Right lobe of liver (tissue), 6 donors: ENCODE data around the gene BAMBI. TPM values are rescaled to one million over a fixed set of nuclear protein-coding genes. Genes with fewer than 3 reads are reported as not detected.
A peak's percentile ranks its signal among the peaks of the same experiment; 100 is the strongest.

Experiments used
- ATAC-seq, 4 donors: fragments of 200-7000 bp; cut with Tn5 transposase; one replicate each; pipeline ENCODE4 v1.9.1; 2020; ENCODE audit warnings: mild to moderate bottlenecking in 4 of 4, moderate library complexity in 4 of 4
- DNase-seq, 3 donors: peaks; one replicate each; pipeline ENCODE4 v3.0.0-alpha.2; 2020
- H3K27ac ChIP-seq, 3 donors: fragments of 200-600 bp; one replicate each; pipeline ENCODE4 v1.8.0; 2022
- H3K27me3 ChIP-seq, 2 donors: fragments of 200-600 bp; one replicate each; pipeline ENCODE4 v1.8.0; 2022
- H3K36me3 ChIP-seq, 4 donors: fragments of 200-600 bp; sonication (generic) in 1 of 4; one replicate each; pipeline versions ENCODE4 v1.5.1 to v1.8.0; 2017 to 2022; ENCODE audit warnings: control low read depth in 1 of 4
- H3K4me1 ChIP-seq, 4 donors: fragments of 200-600 bp; sonication (generic) in 1 of 4; one replicate each; pipeline versions ENCODE4 v1.5.1 to v1.8.0; 2017 to 2022; ENCODE audit warnings: control low read depth in 1 of 4
- H3K4me3 ChIP-seq, 3 donors: fragments of 200-600 bp; one replicate each; pipeline ENCODE4 v1.8.0; 2022
- H3K9me3 ChIP-seq, 4 donors: fragments of 200-600 bp; sonication (generic) in 1 of 4; one replicate each; pipeline versions ENCODE4 v1.5.1 to v1.8.0; 2017 to 2022; ENCODE audit warnings: control low read depth in 1 of 4
- POLR2A ChIP-seq: fragments of 450-650 bp; IDR thresholded peaks from one replicate; pipeline ENCODE4 v1.6.1; 2017; ENCODE audit warnings: antibody characterized with exemption, mild to moderate bottlenecking
- WGBS: methylation state at CpG from one replicate; pipeline ENCODE4 v1.1.6; 2018; ENCODE audit warnings: low coverage, low lambda C conversion rate; ENCODE audit not compliant: insufficient coverage; ENCODE audit errors: missing lambda C conversion rate; 5-methylcytosine and 5-hydroxymethylcytosine counted together
- intact Hi-C, 2 donors: fragments of 100-400 bp; cut with DNase I; formaldehyde crosslinking; loops; one replicate each; pipeline versions ENCODE4 v1.11.2 to v1.14.1; 2022
- long read RNA-seq: library from polyadenylated mRNA; unstranded; transcript quantifications from one replicate; pipeline ENCODE4 v2.0.0, GENCODE V29; 2019
- total RNA-seq, 6 experiments: library from RNA; depleted of rRNA in 2 of 6; stranded (reverse); fragments of >200 nt in 2 of 6; fragmentation: NEBNext Ultra II Directional in 3 of 6; extraction: Animal tissue kit (Norgen Biotek cat#: 25700) in 3 of 6; gene quantifications; one replicate each; pipeline versions ENCODE4 v1.1.0 to v1.2.4, GENCODE V29; 2016 to 2023
- TF ChIP-seq, protein P1 (sequence below), 4 donors: fragments of 200-600 bp in 3 of 4; fragments of 450-650 bp in 1 of 4; IDR thresholded peaks; one replicate each; pipeline versions ENCODE4 v1.5.1 to v1.8.0; 2016 to 2022; ENCODE audit warnings: antibody characterized with exemption in 4 of 4, mild to moderate bottlenecking in 2 of 4
- donor health status: DM: no; HTN: yes; CAD: no.
- donor health status: DM: no; HTN: no; CAD: no.
- donor health status: DM: no; HTN: no; CAD: no.
- donor health status: DM: no; HTN: yes; CAD: no.
- donor health status: DM: no; HTN: yes; CAD: no.

The BAMBI gene, protein sequence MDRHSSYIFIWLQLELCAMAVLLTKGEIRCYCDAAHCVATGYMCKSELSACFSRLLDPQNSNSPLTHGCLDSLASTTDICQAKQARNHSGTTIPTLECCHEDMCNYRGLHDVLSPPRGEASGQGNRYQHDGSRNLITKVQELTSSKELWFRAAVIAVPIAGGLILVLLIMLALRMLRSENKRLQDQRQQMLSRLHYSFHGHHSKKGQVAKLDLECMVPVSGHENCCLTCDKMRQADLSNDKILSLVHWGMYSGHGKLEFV
- 10 to 100 TPM in 2 of 6 experiments, 1 to 10 TPM in 4; 2.4 to 22.4 (median 7.2) TPM for total RNA-seq
- long read RNA-seq, partial matches to known transcripts, result 1 of 1 reads
- long read RNA-seq, other reads (novel, unspliced or antisense), result 0 of 1 reads

DNA sequence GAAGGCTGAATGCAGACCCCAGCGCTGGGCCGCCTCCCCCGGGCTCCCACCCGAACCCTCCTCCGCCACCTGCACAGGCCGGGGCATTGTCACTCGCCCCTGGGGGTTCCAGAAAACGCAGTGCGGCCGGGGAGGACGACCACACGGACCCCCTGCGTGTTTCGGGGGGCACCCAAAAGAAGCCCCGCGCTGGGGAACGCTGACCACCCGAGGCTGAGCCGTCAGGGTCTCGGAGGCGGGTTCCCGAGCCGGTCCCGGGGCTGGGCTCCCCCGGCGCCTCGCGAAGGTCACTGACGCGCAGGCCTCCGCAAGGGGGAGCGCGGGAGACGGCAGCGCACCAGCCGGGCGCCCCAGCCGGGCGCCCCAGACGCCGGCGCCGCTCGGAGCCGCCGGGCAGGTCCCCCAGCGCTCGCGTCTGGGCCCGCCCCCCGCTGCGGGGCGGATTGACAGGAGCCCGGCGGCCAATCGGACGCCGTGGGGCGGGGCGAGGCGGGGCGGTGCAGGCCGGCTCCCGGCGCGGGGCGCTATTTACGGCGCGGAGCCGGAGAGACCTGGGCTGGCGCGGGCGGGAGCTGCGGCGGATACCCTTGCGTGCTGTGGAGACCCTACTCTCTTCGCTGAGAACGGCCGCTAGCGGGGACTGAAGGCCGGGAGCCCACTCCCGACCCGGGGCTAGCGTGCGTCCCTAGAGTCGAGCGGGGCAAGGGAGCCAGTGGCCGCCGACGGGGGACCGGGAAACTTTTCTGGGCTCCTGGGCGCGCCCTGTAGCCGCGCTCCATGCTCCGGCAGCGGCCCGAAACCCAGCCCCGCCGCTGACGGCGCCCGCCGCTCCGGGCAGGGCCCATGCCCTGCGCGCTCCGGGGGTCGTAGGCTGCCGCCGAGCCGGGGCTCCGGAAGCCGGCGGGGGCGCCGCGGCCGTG is at the start of gene BAMBI:
Gene BAMBI (plus strand): TSS at position 554 of the 920 bp plus-strand sequence. CDS start 377 bp downstream, outside the sequence.
- WGBS, result 0% methylated on average over 15 of the region's 120 CpGs
- Histone ChIP-seq H3K27me3 (peaks cover 0 to 4% of the 10 kb centered on the region in 2 donors), H3K36me3 (peaks cover 0 to 6% (median 0%) of the 10 kb centered on the region in 4 donors), H3K4me1 (peaks cover 0 to 16% (median 7%) of the 10 kb centered on the region in 4 donors), H3K27ac (peak within 1 kb of the TSS; percentile 77 to 83 (median 82)), H3K4me3 (peak within 1 kb of the TSS; percentile 68 to 81 (median 81)), H3K9me3 (no peaks in the 10 kb centered on the region)
- DNase-seq (peak; percentile 95 to 97 (median 96)), ATAC-seq (peak; percentile 87 to 97 (median 92))
- TF ChIP-seq, protein P1, sequence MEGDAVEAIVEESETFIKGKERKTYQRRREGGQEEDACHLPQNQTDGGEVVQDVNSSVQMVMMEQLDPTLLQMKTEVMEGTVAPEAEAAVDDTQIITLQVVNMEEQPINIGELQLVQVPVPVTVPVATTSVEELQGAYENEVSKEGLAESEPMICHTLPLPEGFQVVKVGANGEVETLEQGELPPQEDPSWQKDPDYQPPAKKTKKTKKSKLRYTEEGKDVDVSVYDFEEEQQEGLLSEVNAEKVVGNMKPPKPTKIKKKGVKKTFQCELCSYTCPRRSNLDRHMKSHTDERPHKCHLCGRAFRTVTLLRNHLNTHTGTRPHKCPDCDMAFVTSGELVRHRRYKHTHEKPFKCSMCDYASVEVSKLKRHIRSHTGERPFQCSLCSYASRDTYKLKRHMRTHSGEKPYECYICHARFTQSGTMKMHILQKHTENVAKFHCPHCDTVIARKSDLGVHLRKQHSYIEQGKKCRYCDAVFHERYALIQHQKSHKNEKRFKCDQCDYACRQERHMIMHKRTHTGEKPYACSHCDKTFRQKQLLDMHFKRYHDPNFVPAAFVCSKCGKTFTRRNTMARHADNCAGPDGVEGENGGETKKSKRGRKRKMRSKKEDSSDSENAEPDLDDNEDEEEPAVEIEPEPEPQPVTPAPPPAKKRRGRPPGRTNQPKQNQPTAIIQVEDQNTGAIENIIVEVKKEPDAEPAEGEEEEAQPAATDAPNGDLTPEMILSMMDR (IDR thresholded peaks at IDR 0.05), result peak; percentile 52 to 85 (median 68)
- peak; percentile 100 for TF ChIP-seq POLR2A
- intact Hi-C loops, result no loop called here

DNA sequence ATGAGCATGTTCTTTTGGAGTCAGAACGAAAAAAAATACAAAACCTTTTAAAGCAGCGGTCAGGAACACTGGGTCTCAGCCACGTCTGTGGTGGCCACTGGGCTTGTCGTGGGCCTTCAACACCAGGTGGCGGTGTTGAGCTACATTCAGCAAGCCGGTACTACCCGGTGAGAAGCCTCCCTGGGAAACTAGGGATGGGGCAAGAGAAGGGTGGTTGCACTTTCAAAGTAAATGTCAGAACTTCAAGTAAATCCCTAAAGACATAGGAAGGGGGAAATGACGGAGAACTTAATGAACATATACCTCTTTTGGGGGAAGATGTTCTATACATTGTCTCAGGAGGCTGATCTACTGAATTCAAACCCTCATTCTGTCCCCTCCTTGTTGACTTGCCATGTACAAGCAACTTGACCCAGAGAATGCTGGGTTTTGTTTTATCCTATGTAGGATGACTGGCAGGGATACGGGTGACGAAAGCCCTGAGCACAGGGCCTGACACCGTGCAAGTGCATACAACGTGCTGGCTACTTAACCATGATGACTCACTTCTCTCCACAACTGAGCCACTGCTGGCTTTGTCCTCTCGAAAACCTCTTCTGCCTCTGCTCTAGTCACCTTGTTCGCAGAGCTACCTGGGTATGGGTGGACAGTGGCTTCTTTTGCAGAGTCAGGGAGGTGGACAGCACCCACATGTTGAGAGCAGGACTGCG is 49.0 kb upstream of the BAMBI start:
- intact Hi-C loops, result no loop called here
- 18% methylated on average over 15 of the region's 15 CpGs for WGBS
- TF ChIP-seq POLR2A, result no peak
- TF ChIP-seq, protein P1 (IDR thresholded peaks at IDR 0.05), result peak; percentile 81 to 93 (median 92)
- ATAC-seq, result peak; percentile 89 to 95 (median 91)
- Histone ChIP-seq H3K4me1 (peaks cover 0 to 8% (median 0%) of the 10 kb centered on the region in 4 donors), H3K36me3 (no peaks in the 10 kb centered on the region), H3K4me3 (no peak overlapping the region), H3K27me3 (no peaks in the 10 kb centered on the region), H3K9me3 (no peaks in the 10 kb centered on the region), H3K27ac (no peak overlapping the region)
- peak; percentile 82 to 84 (median 83) for DNase-seq

DNA sequence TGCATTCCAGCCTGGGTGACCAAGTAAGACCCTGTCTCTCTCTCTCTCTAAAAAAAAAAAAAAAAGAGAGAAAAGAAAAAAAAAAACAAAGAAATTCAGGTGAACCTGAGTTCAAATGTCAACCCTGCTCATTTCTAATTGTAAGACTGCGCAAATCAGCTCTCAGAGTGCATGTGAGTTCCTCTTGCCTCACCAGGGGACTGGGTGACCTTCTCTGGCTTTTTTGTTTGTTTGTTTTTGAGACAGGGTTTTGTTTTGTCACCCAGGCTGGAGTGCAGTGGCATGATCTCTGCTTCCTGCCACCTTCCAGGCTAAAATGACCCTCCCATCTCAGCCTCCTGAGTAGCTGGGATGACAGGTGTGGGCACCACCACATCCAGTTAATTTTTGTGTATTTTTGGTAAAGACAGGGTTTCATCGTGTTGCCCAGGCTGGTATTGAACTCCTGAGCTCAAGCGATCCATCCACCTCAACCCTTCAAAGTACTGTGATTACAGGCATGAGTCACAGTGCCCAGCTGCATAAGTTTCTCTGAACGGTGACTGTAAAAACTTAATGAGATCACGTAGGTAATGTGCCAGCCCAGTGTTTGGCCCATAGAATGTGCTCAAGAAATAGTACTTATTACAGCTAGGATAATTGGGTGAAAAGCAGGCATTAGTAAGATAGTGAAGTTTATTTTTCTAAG is 45.3 kb upstream of the BAMBI start:
- ATAC-seq (peak; percentile 44 to 79 (median 62)), DNase-seq (peak in 1 of 3 donors; percentile 23)
- Histone ChIP-seq H3K4me3 (no peak overlapping the region), H3K36me3 (no peaks in the 10 kb centered on the region), H3K9me3 (no peaks in the 10 kb centered on the region), H3K4me1 (peaks cover 0 to 16% (median 0%) of the 10 kb centered on the region in 4 donors), H3K27me3 (no peaks in the 10 kb centered on the region), H3K27ac (peak overlapping the region in 1 of 3 donors; percentile 31)
- 62% methylated on average over 5 of the region's 5 CpGs for WGBS
- intact Hi-C loops, result no loop called here
- no peak for TF ChIP-seq POLR2A
- TF ChIP-seq, protein P1 (IDR thresholded peaks at IDR 0.05), result no peak

DNA sequence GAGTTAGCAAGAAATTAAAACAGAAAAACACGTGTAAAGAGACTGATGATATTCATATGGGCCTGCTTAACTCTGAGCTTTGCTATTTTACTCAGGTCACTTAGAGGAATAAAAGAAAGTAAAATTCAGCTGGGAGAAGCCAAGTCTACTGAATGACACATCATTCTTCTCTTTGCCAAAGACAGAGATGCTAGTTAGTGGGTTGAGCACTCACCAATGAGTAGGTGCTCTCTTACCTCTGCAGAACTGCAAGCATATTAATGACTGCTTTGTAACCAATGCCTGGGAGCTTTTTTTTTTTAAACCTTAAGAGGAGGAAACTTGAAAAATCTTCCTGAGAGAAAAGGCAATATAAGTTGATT is 44.8 kb upstream of the BAMBI start:
- TF ChIP-seq, protein P1 (IDR thresholded peaks at IDR 0.05), result no peak
- TF ChIP-seq POLR2A, result no peak
- intact Hi-C loops, result no loop called here
- Histone ChIP-seq H3K27ac (peak overlapping the region in 1 of 3 donors; percentile 31), H3K36me3 (no peaks in the 10 kb centered on the region), H3K9me3 (no peaks in the 10 kb centered on the region), H3K4me3 (no peak overlapping the region), H3K4me1 (peaks cover 0 to 16% (median 0%) of the 10 kb centered on the region in 4 donors), H3K27me3 (no peaks in the 10 kb centered on the region)
- DNase-seq (no peak), ATAC-seq (no peak)
- WGBS, result 60% methylated on average over 1 of the region's 1 CpG
